Astrocyte (in vitro differentiated cells and primary cell): Measurements from ENCODE around the gene PLAC1. TPM values are rescaled to one million over a fixed set of nuclear protein-coding genes. Genes with fewer than 3 reads are reported as not detected.

Experiments used
- DNase-seq: peaks from one replicate; pipeline ENCODE4 v3.0.0-alpha.2; 2010; ENCODE audit warnings: low read depth
- FAIRE-seq: peaks from 2 replicates; lab custom pipeline; 2011; peaks lifted over from hg19 to GRCh38; lab: Jason Lieb, UNC
- H2AFZ ChIP-seq: 2 replicates; pipeline ENCODE4 v1.6.0; 2012; ENCODE audit warnings: low read depth, low read length, inconsistent platforms
- H3K27ac ChIP-seq: 2 replicates; pipeline ENCODE4 v1.5.1; 2011; ENCODE audit warnings: low read depth, low read length, inconsistent platforms
- H3K27me3 ChIP-seq: 2 replicates; pipeline ENCODE4 v1.6.0; 2011; ENCODE audit warnings: low read length, inconsistent platforms; ENCODE audit not compliant: insufficient read depth
- H3K36me3 ChIP-seq: 2 replicates; pipeline ENCODE4 v1.5.1; 2011; ENCODE audit warnings: low read length, inconsistent platforms; ENCODE audit not compliant: insufficient read depth
- H3K4me1 ChIP-seq: 2 replicates; pipeline ENCODE4 v1.5.1; 2011; ENCODE audit warnings: low read length, inconsistent platforms; ENCODE audit not compliant: insufficient read depth
- H3K4me2 ChIP-seq: 2 replicates; pipeline ENCODE4 v1.6.0; 2012; ENCODE audit warnings: low read length, inconsistent platforms
- H3K4me3 ChIP-seq: 2 replicates; pipeline ENCODE4 v1.5.1; 2011; ENCODE audit warnings: low read depth, mild to moderate bottlenecking, low read length, inconsistent platforms; ENCODE audit not compliant: insufficient read depth
- H3K79me2 ChIP-seq: 2 replicates; pipeline ENCODE4 v1.6.0; 2012; ENCODE audit warnings: mild to moderate bottlenecking, low read length, inconsistent platforms; ENCODE audit not compliant: insufficient read depth
- H3K9ac ChIP-seq: 2 replicates; pipeline ENCODE4 v1.6.0; 2012; ENCODE audit warnings: mild to moderate bottlenecking, low read length, inconsistent platforms
- H3K9me3 ChIP-seq: 2 replicates; pipeline ENCODE4 v1.5.1; 2012; ENCODE audit warnings: low read depth, mild to moderate bottlenecking, low read length, inconsistent platforms; ENCODE audit not compliant: insufficient read depth
- H4K20me1 ChIP-seq: 2 replicates; pipeline ENCODE4 v1.6.0; 2012; ENCODE audit warnings: low read length, inconsistent platforms; ENCODE audit not compliant: insufficient read depth
- H3K27ac Mint-ChIP-seq: one replicate; pipeline ENCODE4 v1.8.0; 2021; ENCODE audit warnings: mild to moderate bottlenecking, mixed read lengths; ENCODE audit not compliant: unreplicated experiment
- H3K27me3 Mint-ChIP-seq: one replicate; pipeline ENCODE4 v1.8.0; 2021; ENCODE audit warnings: low read depth, mixed read lengths; ENCODE audit not compliant: unreplicated experiment
- H3K36me3 Mint-ChIP-seq: one replicate; pipeline ENCODE4 v1.8.0; 2021; ENCODE audit warnings: low read depth, mixed read lengths; ENCODE audit not compliant: unreplicated experiment
- H3K4me1 Mint-ChIP-seq: one replicate; pipeline ENCODE4 v1.8.0; 2021; ENCODE audit warnings: low read depth, mixed read lengths; ENCODE audit not compliant: unreplicated experiment
- H3K4me3 Mint-ChIP-seq: one replicate; pipeline ENCODE4 v1.8.0; 2021; ENCODE audit warnings: mild to moderate bottlenecking, moderate library complexity, mixed read lengths; ENCODE audit not compliant: unreplicated experiment
- H3K9me3 Mint-ChIP-seq: one replicate; pipeline ENCODE4 v1.8.0; 2021; ENCODE audit warnings: mild to moderate bottlenecking, mixed read lengths; ENCODE audit not compliant: unreplicated experiment
- CTCF ChIP-seq: IDR thresholded peaks from 2 replicates; pipeline ENCODE4 v1.5.1; 2011; ENCODE audit warnings: low read depth, mild to moderate bottlenecking, inconsistent platforms, low read length, moderate library complexity; ENCODE audit not compliant: insufficient read depth
- EZH2 ChIP-seq: IDR thresholded peaks from 2 replicates; pipeline ENCODE4 v1.6.1; 2012; ENCODE audit warnings: mild to moderate bottlenecking, low read length, inconsistent platforms; ENCODE audit not compliant: insufficient read depth
- total RNA-seq: library from RNA; stranded (reverse); gene quantifications from 2 replicates; pipeline ENCODE4 v1.2.1, GENCODE V29; 2021

The PLAC1 gene
- total RNA-seq, 1 donor from 2014 or later, result 0.61 TPM

GRCh38 chrX:134624046-134624430, 34.2 kb downstream of the PLAC1 start:
- H3K4me1 ChIP-seq, result peaks cover 31% of the 10 kb centered on the region
- no peaks in the 10 kb centered on the region for H3K27me3 ChIP-seq
- no peaks in the 10 kb centered on the region for H3K79me2 ChIP-seq
- Mint-ChIP-seq H3K27me3 (no peaks in the 10 kb centered on the region), H3K4me1 (peaks cover 31% of the 10 kb centered on the region), H3K36me3 (no peaks in the 10 kb centered on the region), H3K27ac (peak overlapping the region; percentile 62), H3K9me3 (no peaks in the 10 kb centered on the region), H3K4me3 (peak overlapping the region; percentile 50)
- no peak overlapping the region for H3K9ac ChIP-seq
- H3K4me2 ChIP-seq, result peak overlapping the region; percentile 76
- peak overlapping the region; percentile 74 for H3K27ac ChIP-seq
- H3K36me3 ChIP-seq, result no peaks in the 10 kb centered on the region
- no peaks in the 10 kb centered on the region for H3K9me3 ChIP-seq
- TF ChIP-seq EZH2 (no peak), CTCF (no peak)
- FAIRE-seq (peak; percentile 94), DNase-seq (peak; percentile 56)
- no peak overlapping the region for H3K4me3 ChIP-seq
- no peak overlapping the region for H2AFZ ChIP-seq
- no peaks in the 10 kb centered on the region for H4K20me1 ChIP-seq

DNA sequence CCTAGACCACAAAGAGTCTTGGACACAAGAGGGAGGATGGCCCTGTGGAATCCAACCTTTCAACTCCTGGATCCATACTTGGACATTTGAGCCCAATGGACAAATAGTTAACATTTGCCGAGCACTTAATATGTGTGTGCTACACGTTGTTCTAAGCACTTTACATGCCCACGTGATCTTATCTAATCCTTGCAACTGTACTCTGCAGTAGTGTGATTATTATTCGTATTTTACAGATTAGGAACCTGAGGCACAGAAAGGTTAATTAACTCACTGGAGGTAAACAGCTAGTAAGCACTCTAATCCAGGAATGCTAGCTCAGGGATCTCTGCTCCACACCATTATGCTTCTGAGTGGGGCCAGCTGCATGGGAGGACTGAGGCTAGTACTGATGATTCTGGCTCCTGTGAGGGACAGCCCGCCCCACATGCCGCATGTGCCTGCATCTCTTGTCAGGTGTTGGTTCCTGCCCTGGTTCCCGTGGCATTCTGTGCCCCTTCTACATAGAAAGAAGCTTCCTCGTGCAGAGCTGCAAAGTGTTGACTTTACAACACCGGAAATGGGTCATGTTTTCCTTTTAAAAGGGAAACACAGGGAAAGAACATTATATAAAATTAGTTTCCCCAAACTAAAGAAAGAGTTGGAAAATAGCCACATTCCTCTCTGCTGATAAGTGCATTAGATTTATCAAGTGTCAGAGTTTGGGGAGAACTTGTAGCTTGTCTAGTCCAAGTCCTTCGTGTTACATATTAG, 34.8 kb downstream of the PLAC1 start:
- Histone ChIP-seq H3K27me3 (no peaks in the 10 kb centered on the region), H3K4me2 (peak overlapping the region; percentile 76), H3K36me3 (no peaks in the 10 kb centered on the region), H3K4me3 (no peak overlapping the region), H3K79me2 (no peaks in the 10 kb centered on the region), H3K9me3 (no peaks in the 10 kb centered on the region), H3K4me1 (peaks cover 31% of the 10 kb centered on the region), H3K27ac (peak overlapping the region; percentile 74), H4K20me1 (no peaks in the 10 kb centered on the region), H2AFZ (no peak overlapping the region), H3K9ac (peak overlapping the region; percentile 17)
- H3K9me3 Mint-ChIP-seq, result no peaks in the 10 kb centered on the region
- peaks cover 31% of the 10 kb centered on the region for H3K4me1 Mint-ChIP-seq
- no peaks in the 10 kb centered on the region for H3K36me3 Mint-ChIP-seq
- TF ChIP-seq EZH2 (no peak), CTCF (no peak)
- H3K4me3 Mint-ChIP-seq, result peak overlapping the region; percentile 50
- H3K27ac Mint-ChIP-seq, result peak overlapping the region; percentile 62
- FAIRE-seq, result peak; percentile 60
- peak; percentile 35 for DNase-seq
- H3K27me3 Mint-ChIP-seq, result no peaks in the 10 kb centered on the region

DNA sequence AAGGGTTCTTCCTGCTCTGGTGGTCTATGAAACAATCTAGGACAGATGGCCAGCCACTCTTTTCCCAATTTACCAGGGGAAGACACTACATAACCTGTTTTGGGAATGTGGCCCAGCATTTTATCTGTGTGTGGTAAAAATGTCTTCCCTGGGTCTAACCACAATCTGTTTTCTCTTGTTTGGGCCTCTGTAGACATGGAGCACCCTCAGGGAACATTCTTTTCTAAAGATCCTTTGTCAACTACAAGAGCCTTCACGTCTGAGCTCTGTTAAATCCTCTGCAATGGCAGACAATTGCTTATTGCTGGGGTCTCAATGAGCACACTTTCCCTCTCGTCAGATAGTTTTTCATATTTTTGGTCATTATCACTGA, 35.5 kb downstream of the PLAC1 start:
- Histone ChIP-seq H3K9me3 (no peaks in the 10 kb centered on the region), H3K27me3 (no peaks in the 10 kb centered on the region), H3K4me2 (peak overlapping the region; percentile 76), H3K4me3 (peak overlapping the region; percentile 1), H3K4me1 (peaks cover 31% of the 10 kb centered on the region), H4K20me1 (no peaks in the 10 kb centered on the region), H2AFZ (no peak overlapping the region), H3K79me2 (no peaks in the 10 kb centered on the region), H3K36me3 (no peaks in the 10 kb centered on the region), H3K9ac (peak overlapping the region; percentile 17), H3K27ac (peak overlapping the region; percentile 74)
- TF ChIP-seq CTCF, result no peak
- no peak for TF ChIP-seq EZH2
- DNase-seq (peak; percentile 57), FAIRE-seq (no peak)
- no peaks in the 10 kb centered on the region for H3K9me3 Mint-ChIP-seq
- H3K27ac Mint-ChIP-seq, result peak overlapping the region; percentile 94
- no peaks in the 10 kb centered on the region for H3K27me3 Mint-ChIP-seq
- peaks cover 31% of the 10 kb centered on the region for H3K4me1 Mint-ChIP-seq
- H3K4me3 Mint-ChIP-seq, result no peak overlapping the region
- H3K36me3 Mint-ChIP-seq, result no peaks in the 10 kb centered on the region
